A549 (cell line): ENCODE measurements around the gene VIT.

ENCODE experiments used
- CEBPB ChIP-seq, 2 experiments: fragments of >200 bp in 1 of 2; sonication (Bioruptor Twin) in 1 of 2; formaldehyde crosslinking in 1 of 2; IDR thresholded peaks; 2 replicates each; pipeline ENCODE4 v1.6.1; 2012 to 2016
- POLR2A ChIP-seq: IDR thresholded peaks from 2 replicates; pipeline ENCODE4 v1.6.1; 2012; ENCODE audit warnings: mild to moderate bottlenecking, low read length

- no peak for TF ChIP-seq CEBPB (IDR thresholded peaks at IDR 0.05)
- TF ChIP-seq POLR2A: no peak
These were observed 33.2 kb upstream of the VIT start for GRCh38 chr2:36663295-36663694.
